Uterus (tissue), 2 donors: ENCODE data around the gene LNPEP.

Experiments used
- CTCF ChIP-seq, 4 experiments: fragments of 200-600 bp in 2 of 4; fragments of 450-650 bp in 2 of 4; sonication (generic) in 2 of 4; IDR thresholded peaks; one replicate each; pipeline ENCODE4 v1.5.1; 2016 to 2019; ENCODE audit warnings: antibody characterized with exemption in 4 of 4, mild to moderate bottlenecking in 2 of 4, moderate library complexity in 1 of 4
- POLR2A ChIP-seq, 2 donors: fragments of 450-650 bp; IDR thresholded peaks; one replicate each; pipeline ENCODE4 v1.6.1; 2016; ENCODE audit warnings: antibody characterized with exemption in 2 of 2, mild to moderate bottlenecking in 1 of 2, moderate library complexity in 1 of 2

DNA sequence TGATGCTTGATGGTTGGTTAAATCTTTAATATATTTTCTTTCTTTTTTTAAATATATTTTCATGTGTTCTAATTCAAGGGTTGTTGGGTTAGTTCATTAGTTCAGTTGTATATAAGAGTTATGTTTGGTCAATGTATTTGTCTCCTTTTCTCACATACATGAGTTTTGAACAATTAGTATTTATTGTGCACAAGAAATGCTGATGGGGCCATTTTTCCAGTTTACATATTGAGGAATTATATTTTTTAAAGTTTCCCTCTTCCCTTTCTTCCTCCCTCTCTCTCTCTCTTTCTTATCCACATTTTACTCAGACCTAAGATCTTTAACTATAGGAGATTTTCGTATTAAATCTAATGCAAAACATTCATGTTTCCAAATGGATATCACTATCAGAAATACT lies 74.0 kb downstream of the LNPEP start:
- TF ChIP-seq CTCF (IDR thresholded peaks at IDR 0.05) = no peak
- no peak for TF ChIP-seq POLR2A (IDR thresholded peaks at IDR 0.05)
